Neuronal stem cell (in vitro differentiated cells): ENCODE data around the gene F12.
"Not testable (repeated sequence)": the region's sequence is repeated elsewhere in the genome, so short reads cannot be mapped to it uniquely, and the experiment has no call there.

Experiments used
- DNase-seq: peaks from one replicate; pipeline ENCODE4 v3.0.0-alpha.2; 2013; ENCODE audit warnings: low spot score
- H2AFZ ChIP-seq: one replicate; pipeline ENCODE4 v1.6.1; 2013; ENCODE audit warnings: mild to moderate bottlenecking, low read length, inconsistent platforms
- H2AK5ac ChIP-seq: 2 replicates; pipeline ENCODE4 v1.6.1; 2013; ENCODE audit warnings: low read depth, mild to moderate bottlenecking, inconsistent platforms, low read length, moderate library complexity, mixed read lengths
- H2BK120ac ChIP-seq: 2 replicates; pipeline ENCODE4 v1.6.1; 2013; ENCODE audit warnings: low read depth, mild to moderate bottlenecking, inconsistent platforms, low read length, moderate library complexity, mixed read lengths
- H2BK12ac ChIP-seq: one replicate; pipeline ENCODE4 v1.6.1; 2013; ENCODE audit warnings: low read length, inconsistent platforms
- H2BK15ac ChIP-seq: 2 replicates; pipeline ENCODE4 v1.6.1; 2013; ENCODE audit warnings: mild to moderate bottlenecking, low read length, inconsistent platforms, mixed read lengths
- H2BK5ac ChIP-seq: one replicate; pipeline ENCODE4 v1.6.1; 2013; ENCODE audit warnings: inconsistent platforms, mild to moderate bottlenecking, low read length, moderate library complexity
- H3K14ac ChIP-seq: one replicate; pipeline ENCODE4 v1.6.1; 2013; ENCODE audit warnings: low read length, inconsistent platforms
- H3K18ac ChIP-seq: 2 replicates; pipeline ENCODE4 v1.6.1; 2013; ENCODE audit warnings: low read length, inconsistent platforms
- H3K23ac ChIP-seq: 2 replicates; pipeline ENCODE4 v1.6.1; 2013; ENCODE audit warnings: low read depth, mild to moderate bottlenecking, mixed read lengths, low read length, inconsistent platforms; ENCODE audit not compliant: poor library complexity
- H3K27ac ChIP-seq: replicated peaks from 3 replicates; pipeline ENCODE4 v1.5.1; 2013; ENCODE audit warnings: low read length, inconsistent platforms
- H3K27me3 ChIP-seq, 3 experiments: 2 replicates each; pipeline ENCODE4 v1.6.1; 2013; ENCODE audit warnings: low read length in 3 of 3, mild to moderate bottlenecking in 2 of 3, inconsistent platforms in 1 of 3, low read depth in 1 of 3, mixed read lengths in 1 of 3, moderate library complexity in 1 of 3; ENCODE audit not compliant: control insufficient read depth in 3 of 3, insufficient read depth in 3 of 3
- H3K36me3 ChIP-seq, 2 donors: replicated peaks in 1 of 2; 2 replicates each; pipeline ENCODE4 v1.6.1; 2013; ENCODE audit warnings: low read length in 2 of 2; ENCODE audit not compliant: control insufficient read depth in 2 of 2, insufficient read depth in 2 of 2
- H3K4ac ChIP-seq: 2 replicates; pipeline ENCODE4 v1.6.1; 2013; ENCODE audit warnings: inconsistent platforms, mild to moderate bottlenecking, low read length, moderate library complexity
- H3K4me1 ChIP-seq, 2 donors: 1 replicate in 1 of 2; 2 replicates in 1 of 2; pipeline ENCODE4 v1.6.1; 2013; ENCODE audit warnings: low read length in 2 of 2, low read depth in 1 of 2; ENCODE audit not compliant: control insufficient read depth in 2 of 2, insufficient read depth in 1 of 2
- H3K4me2 ChIP-seq: one replicate; pipeline ENCODE4 v1.6.1; 2013; ENCODE audit warnings: mild to moderate bottlenecking, low read length, inconsistent platforms; ENCODE audit not compliant: insufficient read depth, poor library complexity, severe bottlenecking
- H3K4me3 ChIP-seq, 2 donors: 2 replicates each; pipeline ENCODE4 v1.5.1; 2013; ENCODE audit warnings: low read length in 2 of 2, mild to moderate bottlenecking in 2 of 2, inconsistent platforms in 1 of 2, moderate library complexity in 1 of 2
- H3K79me1 ChIP-seq: one replicate; pipeline ENCODE4 v1.6.1; 2013; ENCODE audit warnings: low read depth, mild to moderate bottlenecking, inconsistent platforms, low read length, moderate library complexity
- H3K9ac ChIP-seq: one replicate; pipeline ENCODE4 v1.6.1; 2013; ENCODE audit warnings: mild to moderate bottlenecking, low read depth, low read length, inconsistent platforms; ENCODE audit not compliant: poor library complexity
- H3K9me3 ChIP-seq, 2 donors: replicated peaks in 1 of 2; 2 replicates each; pipeline versions ENCODE3 to v1.6.1; 2013; ENCODE audit warnings: low read length in 2 of 2, mild to moderate bottlenecking in 2 of 2, inconsistent platforms in 1 of 2, low read depth in 1 of 2, mixed read lengths in 1 of 2, moderate library complexity in 1 of 2; ENCODE audit not compliant: control insufficient read depth in 2 of 2, insufficient read depth in 1 of 2
- H4K8ac ChIP-seq: one replicate; pipeline ENCODE4 v1.6.1; 2013; ENCODE audit warnings: low read depth, mild to moderate bottlenecking, inconsistent platforms, low read length, moderate library complexity
- H4K91ac ChIP-seq: one replicate; pipeline ENCODE4 v1.6.1; 2013; ENCODE audit warnings: low read length, low read depth, mild to moderate bottlenecking, inconsistent platforms; ENCODE audit not compliant: poor library complexity
- WGBS, 2 donors: extraction: QIAGEN DNeasy Blood & Tissue Kit; methylation state at CpG; one replicate each; pipeline ENCODE4 v1.1.7; 2013; ENCODE audit warnings: missing lambda C conversion rate in 2 of 2, mixed read lengths in 1 of 2; ENCODE audit not compliant: insufficient read length in 2 of 2, insufficient replicate concordance in 1 of 2; ENCODE audit errors: extremely low coverage in 2 of 2; 5-methylcytosine and 5-hydroxymethylcytosine counted together

F12 gene

DNA sequence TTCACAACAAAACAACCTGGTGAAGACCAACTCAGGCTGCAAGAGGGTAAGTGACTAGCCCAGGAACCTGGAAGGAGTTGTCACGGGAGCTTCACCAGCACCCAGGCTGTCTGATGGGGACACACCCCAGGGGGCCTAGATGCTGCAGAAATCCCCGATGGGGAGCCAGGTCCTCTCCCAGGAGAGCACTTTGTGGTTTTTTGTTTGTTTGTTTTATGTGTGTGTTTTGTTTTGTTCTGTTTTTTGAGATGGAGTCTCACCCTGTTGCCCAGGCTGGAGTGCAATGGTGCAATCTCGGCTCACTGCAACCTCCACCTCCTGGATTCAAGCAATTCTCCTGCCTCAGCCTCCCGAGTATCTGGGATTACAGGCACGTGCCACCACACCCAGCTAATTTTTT lies 33.8 kb downstream of the F12 start:
- H3K23ac ChIP-seq, H3K4me1 ChIP-seq, H3K9ac ChIP-seq, H4K8ac ChIP-seq, H2AK5ac ChIP-seq, H3K4ac ChIP-seq, H2AFZ ChIP-seq, H2BK15ac ChIP-seq, H3K9me3 ChIP-seq, H2BK12ac ChIP-seq, H2BK5ac ChIP-seq, H3K36me3 ChIP-seq, H3K4me2 ChIP-seq, H3K27ac ChIP-seq, H3K18ac ChIP-seq, H3K14ac ChIP-seq, H3K4me3 ChIP-seq, DNase-seq, H3K79me1 ChIP-seq, H2BK120ac ChIP-seq, H3K27me3 ChIP-seq, H4K91ac ChIP-seq: not testable (repeated sequence)
- no CpG with 5 or more reads among the region's 5 CpGs for WGBS, 2 donors

- Histone ChIP-seq H4K91ac (no peak overlapping the region), H3K79me1 (no peaks in the 10 kb centered on the region), H3K36me3 (peaks cover 2 to 7% of the 10 kb centered on the region in 2 donors), H4K8ac (no peak overlapping the region), H3K4me1 (peaks cover 2 to 6% of the 10 kb centered on the region in 2 donors), H3K4me3 (no peak overlapping the region), H3K4me2 (no peak overlapping the region), H3K14ac (no peak overlapping the region), H2AK5ac (no peak overlapping the region), H2BK15ac (no peak overlapping the region), H2BK5ac (no peak overlapping the region), H3K27me3 (no peaks in the 10 kb centered on the region), H3K18ac (no peak overlapping the region), H2BK12ac (no peak overlapping the region), H3K9me3 (no peaks in the 10 kb centered on the region), H3K27ac (no peak overlapping the region), H2AFZ (no peak overlapping the region), H3K4ac (no peak overlapping the region), H3K23ac (no peak overlapping the region), H2BK120ac (no peak overlapping the region), H3K9ac (no peak overlapping the region)
- no peak for DNase-seq
- no CpG with 5 or more reads among the region's 5 CpGs for WGBS, 2 donors
Observed at GRCh38 chr5:177374211-177374610, 35.2 kb downstream of the F12 start.

GRCh38 chr5:177373806-177374205 lies 35.6 kb downstream of the F12 start:
- peak overlapping the region; percentile 34 for H3K9ac ChIP-seq
- peaks cover 2 to 6% of the 10 kb centered on the region in 2 donors for H3K4me1 ChIP-seq
- H2BK12ac ChIP-seq: no peak overlapping the region
- H3K4ac ChIP-seq: no peak overlapping the region
- H3K23ac ChIP-seq: peak overlapping the region; percentile 27
- WGBS, 2 donors: no CpG with 5 or more reads among the region's 6 CpGs
- H4K8ac ChIP-seq: no peak overlapping the region
- no peak for DNase-seq
- no peak overlapping the region for H3K27ac ChIP-seq
- no peak overlapping the region for H2BK5ac ChIP-seq
- no peak overlapping the region for H3K4me2 ChIP-seq
- H2AK5ac ChIP-seq: peak overlapping the region; percentile 20
- no peak overlapping the region for H2AFZ ChIP-seq
- peak overlapping the region; percentile 27 for H3K18ac ChIP-seq
- H3K27me3 ChIP-seq: no peaks in the 10 kb centered on the region
- H3K14ac ChIP-seq: no peak overlapping the region
- H2BK15ac ChIP-seq: no peak overlapping the region
- H3K4me3 ChIP-seq: no peak overlapping the region
- no peaks in the 10 kb centered on the region for H3K9me3 ChIP-seq
- no peak overlapping the region for H4K91ac ChIP-seq
- no peaks in the 10 kb centered on the region for H3K79me1 ChIP-seq
- H2BK120ac ChIP-seq: no peak overlapping the region
- peaks cover 2 to 7% of the 10 kb centered on the region in 2 donors for H3K36me3 ChIP-seq

DNA sequence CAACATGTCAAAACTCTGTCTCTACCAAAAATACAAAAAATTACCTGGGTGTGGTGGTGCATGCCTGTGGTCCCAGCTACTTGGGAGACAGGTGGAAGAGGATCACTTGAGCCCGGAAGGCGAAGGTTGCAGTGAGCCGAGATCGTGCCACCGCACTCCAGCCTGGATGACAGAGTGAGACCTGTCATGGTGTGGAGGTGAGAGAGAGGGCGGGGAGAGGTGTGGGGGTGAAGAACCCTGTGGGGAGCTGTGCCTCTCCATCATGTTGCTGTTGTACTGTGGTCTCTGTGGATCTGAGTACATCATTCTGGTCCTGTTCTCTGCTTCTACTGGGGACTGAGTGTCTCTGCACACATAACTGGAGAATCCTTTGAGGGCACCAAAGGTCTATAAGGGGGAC lies 36.5 kb downstream of the F12 start:
- no peak for DNase-seq
- no CpG with 5 or more reads among the region's 6 CpGs for WGBS, 2 donors
- H3K36me3 ChIP-seq: peaks cover 2 to 7% of the 10 kb centered on the region in 2 donors
- H4K8ac ChIP-seq: no peak overlapping the region
- H2AK5ac ChIP-seq: no peak overlapping the region
- peaks cover 0 to 8% (median 0%) of the 10 kb centered on the region in 3 experiments for H3K27me3 ChIP-seq
- H3K79me1 ChIP-seq: no peaks in the 10 kb centered on the region
- no peak overlapping the region for H3K4me2 ChIP-seq
- no peak overlapping the region for H3K4me3 ChIP-seq
- no peak overlapping the region for H2AFZ ChIP-seq
- no peak overlapping the region for H2BK5ac ChIP-seq
- H3K4me1 ChIP-seq: peaks cover 2 to 6% of the 10 kb centered on the region in 2 donors
- no peak overlapping the region for H3K14ac ChIP-seq
- H3K4ac ChIP-seq: no peak overlapping the region
- peak overlapping the region; percentile 14 for H3K9ac ChIP-seq
- H2BK15ac ChIP-seq: no peak overlapping the region
- H3K27ac ChIP-seq: no peak overlapping the region
- H4K91ac ChIP-seq: no peak overlapping the region
- H3K18ac ChIP-seq: no peak overlapping the region
- H3K9me3 ChIP-seq: peaks cover 0 to 2% of the 10 kb centered on the region in 2 donors
- no peak overlapping the region for H2BK12ac ChIP-seq
- H2BK120ac ChIP-seq: no peak overlapping the region
- no peak overlapping the region for H3K23ac ChIP-seq
